Sigmoid colon (tissue), 4 donors: ENCODE results near the gene PPM1F.

Experiments used
- CTCF ChIP-seq, 4 experiments: fragments of 450-650 bp in 3 of 4; fragments of 200-600 bp in 1 of 4; IDR thresholded peaks; one replicate each; pipeline ENCODE4 v1.5.1; 2016 to 2019; ENCODE audit warnings: antibody characterized with exemption in 4 of 4, mild to moderate bottlenecking in 3 of 4, moderate library complexity in 2 of 4
- EP300 ChIP-seq, 4 donors: sonication (generic); formaldehyde crosslinking; IDR thresholded peaks; one replicate each; pipeline ENCODE4 v1.6.1; 2017; ENCODE audit warnings: antibody characterized with exemption in 4 of 4
- POLR2AphosphoS5 ChIP-seq, 4 donors: sonication (generic); formaldehyde crosslinking; IDR thresholded peaks; one replicate each; pipeline ENCODE4 v1.6.1; 2017; ENCODE audit warnings: antibody characterized with exemption in 4 of 4

GRCh38 chr22:21952586-21953571, at the start of gene PPM1F:
- TF ChIP-seq POLR2AphosphoS5 (IDR thresholded peaks at IDR 0.05) (peak in 1 of 4 donors; percentile 42), CTCF (IDR thresholded peaks at IDR 0.05) (peak; percentile 12 to 93 (median 62)), EP300 (IDR thresholded peaks at IDR 0.05) (no peak)
